ENCODE results near the gene TGFBR2.

GRCh38 chr3:30675006-30675405 is 68.6 kb downstream of the TGFBR2 start:
- TF ChIP-seq POLR2A (IDR thresholded peaks at IDR 0.05) (no peak), CTCF (IDR thresholded peaks at IDR 0.05) (no peak)
